Transverse colon (tissue), 3 donors: ENCODE results near the gene BCAS1.

ENCODE experiments used
- CTCF ChIP-seq, 5 experiments: fragments of 200-600 bp in 3 of 5; fragments of 450-650 bp in 2 of 5; sonication (generic) in 3 of 5; IDR thresholded peaks; 1 replicate in 2 of 5; 2 replicates in 3 of 5; pipeline ENCODE4 v1.5.1; 2016 to 2017; ENCODE audit warnings: antibody characterized with exemption in 5 of 5, inconsistent platforms in 3 of 5, mild to moderate bottlenecking in 2 of 5, moderate library complexity in 1 of 5
- POLR2A ChIP-seq: fragments of 450-650 bp; IDR thresholded peaks from one replicate; pipeline ENCODE4 v1.6.1; 2016; ENCODE audit warnings: antibody characterized with exemption, mild to moderate bottlenecking, moderate library complexity

- TF ChIP-seq CTCF (IDR thresholded peaks at IDR 0.05), result no peak
- no peak for TF ChIP-seq POLR2A
Observed at GRCh38 chr20:53931597-53931996, 138.8 kb downstream of the BCAS1 start.
